ENCODE data around the gene ATF5.

DNA sequence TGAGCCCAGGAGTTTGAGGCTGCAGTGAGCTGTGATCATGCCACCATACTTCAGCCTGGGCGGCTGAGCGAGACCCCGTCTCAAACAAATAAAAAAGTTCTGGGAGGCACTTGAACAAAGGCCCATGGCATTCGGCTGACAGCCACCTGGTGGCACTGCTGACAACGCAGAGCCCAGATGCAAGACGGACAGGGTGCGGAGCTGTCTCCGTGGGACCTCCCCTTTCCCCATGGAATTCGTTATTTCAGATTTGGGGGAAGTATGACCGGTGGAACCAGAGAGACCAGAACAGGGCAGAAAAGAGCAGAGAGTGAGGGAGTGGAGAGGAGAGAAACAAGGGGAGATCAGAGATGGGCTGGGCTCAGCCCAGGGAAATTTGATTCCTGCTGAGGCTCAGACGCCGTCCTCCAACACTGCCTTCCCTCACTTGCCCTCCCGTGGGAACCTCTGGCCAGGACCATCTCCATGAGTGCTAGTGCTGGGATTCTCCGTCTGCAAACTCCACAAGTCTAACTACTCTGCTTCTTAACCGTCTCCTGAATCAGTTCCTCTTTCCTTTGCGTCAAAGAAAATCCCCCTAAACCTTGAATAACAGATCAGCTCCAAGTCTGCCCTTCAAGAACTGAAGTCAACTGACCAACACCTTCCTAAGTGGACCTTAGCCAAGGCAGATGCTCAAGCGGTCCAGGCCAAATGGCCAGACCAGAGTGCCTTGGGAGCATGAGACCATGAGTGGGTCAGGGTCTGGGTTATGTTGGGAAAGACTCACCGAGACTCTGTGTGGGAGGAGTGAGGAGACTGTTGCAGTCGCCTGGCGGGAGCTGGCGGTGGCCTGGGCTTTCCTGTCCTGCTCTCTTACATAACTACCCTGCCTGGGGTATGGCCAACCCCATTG lies 11.9 kb upstream of the ATF5 start:
- TF ChIP-seq, protein P1, sequence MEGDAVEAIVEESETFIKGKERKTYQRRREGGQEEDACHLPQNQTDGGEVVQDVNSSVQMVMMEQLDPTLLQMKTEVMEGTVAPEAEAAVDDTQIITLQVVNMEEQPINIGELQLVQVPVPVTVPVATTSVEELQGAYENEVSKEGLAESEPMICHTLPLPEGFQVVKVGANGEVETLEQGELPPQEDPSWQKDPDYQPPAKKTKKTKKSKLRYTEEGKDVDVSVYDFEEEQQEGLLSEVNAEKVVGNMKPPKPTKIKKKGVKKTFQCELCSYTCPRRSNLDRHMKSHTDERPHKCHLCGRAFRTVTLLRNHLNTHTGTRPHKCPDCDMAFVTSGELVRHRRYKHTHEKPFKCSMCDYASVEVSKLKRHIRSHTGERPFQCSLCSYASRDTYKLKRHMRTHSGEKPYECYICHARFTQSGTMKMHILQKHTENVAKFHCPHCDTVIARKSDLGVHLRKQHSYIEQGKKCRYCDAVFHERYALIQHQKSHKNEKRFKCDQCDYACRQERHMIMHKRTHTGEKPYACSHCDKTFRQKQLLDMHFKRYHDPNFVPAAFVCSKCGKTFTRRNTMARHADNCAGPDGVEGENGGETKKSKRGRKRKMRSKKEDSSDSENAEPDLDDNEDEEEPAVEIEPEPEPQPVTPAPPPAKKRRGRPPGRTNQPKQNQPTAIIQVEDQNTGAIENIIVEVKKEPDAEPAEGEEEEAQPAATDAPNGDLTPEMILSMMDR (conservative IDR thresholded peaks at IDR 0.05): no peak
- no peak for TF ChIP-seq ZFX (IDR thresholded peaks at IDR 0.05)
